ENCODE results near the gene TMOD1. TPM values are rescaled to one million over a fixed set of nuclear protein-coding genes. Genes with fewer than 3 reads are reported as not detected.

The TMOD1 gene
- total and polyA plus RNA-seq, 9 of the 15 experiments (the other 6 are each of a cell fraction or from before 2014, with no cell fraction given) = 7.1 to 41.2 (median 14.2) TPM

- TF ChIP-seq FOXO4 (CRISPR knock-in tag; IDR thresholded peaks at IDR 0.05) (no peak), DMBX1 (CRISPR knock-in tag; IDR thresholded peaks at IDR 0.05; ENCODE audit: borderline replicate concordance) (0 out of 2 replicates have a peak, but pooled peaks have one; percentile 15), BCL6 (CRISPR knock-in tag; IDR thresholded peaks at IDR 0.05) (no peak), OTX1 (CRISPR knock-in tag; IDR thresholded peaks at IDR 0.05) (no peak), BRD4 (IDR thresholded peaks at IDR 0.05) (no peak), USF2 (CRISPR knock-in tag; IDR thresholded peaks at IDR 0.05) (no peak), CHAMP1 (IDR thresholded peaks at IDR 0.05) (no peak), ZNF583 (CRISPR knock-in tag; IDR thresholded peaks at IDR 0.05) (no peak), NCOA1 (IDR thresholded peaks at IDR 0.05; ENCODE audit: low read depth) (0 out of 2 replicates have a peak, but pooled peaks have one; percentile 23), SMARCA5 (IDR thresholded peaks at IDR 0.05) (no peak), SAFB2 (IDR thresholded peaks at IDR 0.05; ENCODE audit: borderline replicate concordance, low read depth, low read length, severe bottlenecking) (no peak), ZNF12 (CRISPR knock-in tag; IDR thresholded peaks at IDR 0.05) (no peak)
- TF ChIP-seq, protein P1, sequence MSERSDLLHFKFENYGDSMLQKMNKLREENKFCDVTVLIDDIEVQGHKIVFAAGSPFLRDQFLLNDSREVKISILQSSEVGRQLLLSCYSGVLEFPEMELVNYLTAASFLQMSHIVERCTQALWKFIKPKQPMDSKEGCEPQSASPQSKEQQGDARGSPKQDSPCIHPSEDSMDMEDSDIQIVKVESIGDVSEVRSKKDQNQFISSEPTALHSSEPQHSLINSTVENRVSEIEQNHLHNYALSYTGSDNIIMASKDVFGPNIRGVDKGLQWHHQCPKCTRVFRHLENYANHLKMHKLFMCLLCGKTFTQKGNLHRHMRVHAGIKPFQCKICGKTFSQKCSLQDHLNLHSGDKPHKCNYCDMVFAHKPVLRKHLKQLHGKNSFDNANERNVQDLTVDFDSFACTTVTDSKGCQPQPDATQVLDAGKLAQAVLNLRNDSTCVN (CRISPR knock-in tag; IDR thresholded peaks at IDR 0.05) = no peak
- TF ChIP-seq, protein P2, sequence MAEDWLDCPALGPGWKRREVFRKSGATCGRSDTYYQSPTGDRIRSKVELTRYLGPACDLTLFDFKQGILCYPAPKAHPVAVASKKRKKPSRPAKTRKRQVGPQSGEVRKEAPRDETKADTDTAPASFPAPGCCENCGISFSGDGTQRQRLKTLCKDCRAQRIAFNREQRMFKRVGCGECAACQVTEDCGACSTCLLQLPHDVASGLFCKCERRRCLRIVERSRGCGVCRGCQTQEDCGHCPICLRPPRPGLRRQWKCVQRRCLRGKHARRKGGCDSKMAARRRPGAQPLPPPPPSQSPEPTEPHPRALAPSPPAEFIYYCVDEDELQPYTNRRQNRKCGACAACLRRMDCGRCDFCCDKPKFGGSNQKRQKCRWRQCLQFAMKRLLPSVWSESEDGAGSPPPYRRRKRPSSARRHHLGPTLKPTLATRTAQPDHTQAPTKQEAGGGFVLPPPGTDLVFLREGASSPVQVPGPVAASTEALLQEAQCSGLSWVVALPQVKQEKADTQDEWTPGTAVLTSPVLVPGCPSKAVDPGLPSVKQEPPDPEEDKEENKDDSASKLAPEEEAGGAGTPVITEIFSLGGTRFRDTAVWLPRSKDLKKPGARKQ (CRISPR knock-in tag; IDR thresholded peaks at IDR 0.05) = no peak
- TF ChIP-seq, protein P3, sequence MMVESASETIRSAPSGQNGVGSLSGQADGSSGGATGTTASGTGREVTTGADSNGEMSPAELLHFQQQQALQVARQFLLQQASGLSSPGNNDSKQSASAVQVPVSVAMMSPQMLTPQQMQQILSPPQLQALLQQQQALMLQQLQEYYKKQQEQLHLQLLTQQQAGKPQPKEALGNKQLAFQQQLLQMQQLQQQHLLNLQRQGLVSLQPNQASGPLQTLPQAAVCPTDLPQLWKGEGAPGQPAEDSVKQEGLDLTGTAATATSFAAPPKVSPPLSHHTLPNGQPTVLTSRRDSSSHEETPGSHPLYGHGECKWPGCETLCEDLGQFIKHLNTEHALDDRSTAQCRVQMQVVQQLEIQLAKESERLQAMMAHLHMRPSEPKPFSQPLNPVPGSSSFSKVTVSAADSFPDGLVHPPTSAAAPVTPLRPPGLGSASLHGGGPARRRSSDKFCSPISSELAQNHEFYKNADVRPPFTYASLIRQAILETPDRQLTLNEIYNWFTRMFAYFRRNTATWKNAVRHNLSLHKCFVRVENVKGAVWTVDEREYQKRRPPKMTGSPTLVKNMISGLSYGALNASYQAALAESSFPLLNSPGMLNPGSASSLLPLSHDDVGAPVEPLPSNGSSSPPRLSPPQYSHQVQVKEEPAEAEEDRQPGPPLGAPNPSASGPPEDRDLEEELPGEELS (CRISPR knock-in tag; IDR thresholded peaks at IDR 0.05; ENCODE audit: borderline replicate concordance) = no peak
Observed at GRCh38 chr9:97504381-97505216, 3.1 kb downstream of the TMOD1 start (continued).

All from K562 (cell line).